HCT116 (cell line): Measurements from ENCODE around the gene CLDN9. TPM values are rescaled to one million over a fixed set of nuclear protein-coding genes. Genes with fewer than 3 reads are reported as not detected.

Experiments used
- ATAC-seq: fragments of 200-7000 bp; cut with Tn5 transposase; 2 replicates; pipeline ENCODE4 v1.9.1; 2020; ENCODE audit warnings: mild to moderate bottlenecking, moderate library complexity
- BruUV-seq: library from RNA; stranded (reverse); fragments of 400-500 nt; replicated peaks from 2 replicates; lab custom pipeline; 2021; lab: Mats Ljungman, UMichigan
- CTCF ChIA-PET: fragments of 300-600 bp; sonication (Branson Sonifier 250); formaldehyde crosslinking; loops from one replicate; lab custom pipeline; 2021; ENCODE audit warnings: antibody characterized with exemption; lab: Charles Lee
- POLR2A ChIA-PET: fragments of 300-600, 350-600 bp; sonication (Branson Sonifier 250); formaldehyde crosslinking; loops from one replicate; lab custom pipeline; 2021; ENCODE audit warnings: antibody characterized with exemption; lab: Charles Lee
- RAD21 ChIA-PET, 2 experiments: fragments of 300-600 bp; sonication (Branson Sonifier 250); formaldehyde crosslinking; loops; one replicate each; lab custom pipeline; 2023; ENCODE audit warnings: low total read pairs in 2 of 2; ENCODE audit not compliant: uncharacterized antibody in 2 of 2, unreplicated experiment in 2 of 2, low non-redundant PET in 1 of 2; lab: Charles Lee
- DNase-seq: peaks from one replicate; pipeline ENCODE4 v3.0.0-alpha.2; 2010; ENCODE audit warnings: low read depth, low spot score
- H2AFZ ChIP-seq: fragments of 200-600 bp; shearing (Covaris generic), sonication (generic); 2 replicates; pipeline ENCODE4 v1.6.1; 2017; ENCODE audit warnings: low read depth, mixed run types, mixed read lengths, antibody characterized with exemption, low read length; ENCODE audit not compliant: poor library complexity, severe bottlenecking
- H3K27ac ChIP-seq: 2 replicates; pipeline ENCODE4 v1.5.1; 2012; ENCODE audit warnings: low read depth, low read length
- H3K27me3 ChIP-seq: fragments of 200-600 bp; sonication (generic); 2 replicates; pipeline ENCODE4 v1.6.1; 2016; ENCODE audit warnings: mixed run types, low read length, mixed read lengths; ENCODE audit not compliant: insufficient read depth
- H3K36me3 ChIP-seq, 2 experiments: fragments of 200-500 bp in 1 of 2; fragments of 200-600 bp in 1 of 2; sonication (Bioruptor generic) in 1 of 2; sonication (generic) in 1 of 2; 2 replicates each; pipeline versions ENCODE4 v1.5.1 to v1.6.1; 2014 to 2016; ENCODE audit warnings: low read length in 2 of 2, inconsistent platforms in 1 of 2, mixed read lengths in 1 of 2, mixed run types in 1 of 2; ENCODE audit not compliant: insufficient read depth in 2 of 2, control insufficient read depth in 1 of 2
- H3K4me1 ChIP-seq, 2 experiments: fragments of 200-600 bp in 1 of 2; sonication (generic) in 1 of 2; 2 replicates each; pipeline versions ENCODE4 v1.5.1 to v1.6.1; 2012 to 2017; ENCODE audit warnings: low read length in 2 of 2, inconsistent platforms in 1 of 2, mild to moderate bottlenecking in 1 of 2, mixed read lengths in 1 of 2, mixed run types in 1 of 2, moderate library complexity in 1 of 2; ENCODE audit not compliant: insufficient read depth in 2 of 2, control insufficient read depth in 1 of 2
- H3K4me2 ChIP-seq: fragments of 200-600 bp; sonication (generic); 2 replicates; pipeline ENCODE4 v1.6.1; 2017; ENCODE audit warnings: mixed run types, low read length, mixed read lengths
- H3K4me3 ChIP-seq, 2 experiments: fragments of 200-600 bp in 1 of 2; sonication (generic) in 1 of 2; replicated peaks in 1 of 2; 2 replicates each; pipeline ENCODE4 v1.5.1; 2011 to 2016; ENCODE audit warnings: low read length in 2 of 2, control low read depth in 1 of 2, low read depth in 1 of 2, mild to moderate bottlenecking in 1 of 2, mixed read lengths in 1 of 2, mixed run types in 1 of 2
- H3K79me2 ChIP-seq: fragments of 200-600 bp; sonication (generic); 2 replicates; pipeline ENCODE4 v1.6.1; 2017; ENCODE audit warnings: mild to moderate bottlenecking, mixed run types, low read length, moderate library complexity, mixed read lengths; ENCODE audit not compliant: insufficient read depth
- H3K9ac ChIP-seq: fragments of 200-600 bp; sonication (generic); 2 replicates; pipeline ENCODE4 v1.6.1; 2016; ENCODE audit warnings: low read length, mixed read lengths
- H3K9me2 ChIP-seq: fragments of 200-600 bp; sonication (generic), shearing (Covaris generic); 2 replicates; pipeline ENCODE4 v1.6.1; 2017; ENCODE audit warnings: mixed run types, mild to moderate bottlenecking, moderate library complexity; ENCODE audit not compliant: insufficient read depth
- H3K9me3 ChIP-seq, 2 experiments: fragments of 200-500 bp in 1 of 2; fragments of 200-600 bp in 1 of 2; sonication (Bioruptor generic) in 1 of 2; sonication (generic) in 1 of 2; 2 replicates each; pipeline ENCODE4 v1.6.1; 2014 to 2017; ENCODE audit warnings: low read length in 2 of 2, mixed read lengths in 2 of 2, inconsistent platforms in 1 of 2, low read depth in 1 of 2, mild to moderate bottlenecking in 1 of 2, mixed run types in 1 of 2, moderate library complexity in 1 of 2; ENCODE audit not compliant: control insufficient read depth in 1 of 2, insufficient read depth in 1 of 2
- H4K20me1 ChIP-seq: fragments of 200-600 bp; sonication (generic), shearing (Covaris generic); 2 replicates; pipeline ENCODE4 v1.6.1; 2017; ENCODE audit warnings: mixed run types, mild to moderate bottlenecking, moderate library complexity; ENCODE audit not compliant: insufficient read depth
- EGR1 ChIP-seq: IDR thresholded peaks from 2 replicates; pipeline ENCODE4 v1.6.1; 2012; ENCODE audit warnings: low read depth
- POLR2A ChIP-seq: IDR thresholded peaks from 2 replicates; pipeline ENCODE4 v1.7.0; 2011; ENCODE audit warnings: borderline replicate concordance; ENCODE audit not compliant: insufficient read depth, insufficient read length; ENCODE audit errors: extremely low read depth
- YY1 ChIP-seq: IDR thresholded peaks from 2 replicates; pipeline ENCODE4 v1.6.1; 2011; ENCODE audit warnings: low read length, low read depth, moderate library complexity, mild to moderate bottlenecking; ENCODE audit not compliant: insufficient replicate concordance; ENCODE audit errors: extremely low read depth
- ZBTB33 ChIP-seq: IDR thresholded peaks from 2 replicates; pipeline ENCODE4 v1.6.1; 2011; ENCODE audit warnings: mild to moderate bottlenecking, low read length, moderate library complexity; ENCODE audit not compliant: insufficient replicate concordance; ENCODE audit errors: extremely low read depth
- intact Hi-C: fragments of 100-400 bp; cut with micrococcal nuclease; formaldehyde crosslinking; loops from 2 replicates; pipeline ENCODE4 v1.10.0; 2022
- total RNA-seq: library from RNA; stranded (reverse); gene quantifications from one replicate; pipeline ENCODE4 v1.2.1, GENCODE V29; 2021; ENCODE audit not compliant: unreplicated experiment

Gene CLDN9
- total RNA-seq, 1 experiment from 2014 or later: 0.76 TPM

GRCh38 chr16:2971985-2972784 lies 40.5 kb upstream of the CLDN9 start:
- H3K36me3 ChIP-seq: peaks cover 5 to 30% of the 10 kb centered on the region in 2 experiments; a peak in 3 of 4 replicates
- peaks cover 6% of the 10 kb centered on the region; the same call in 1 of the 2 replicates for H4K20me1 ChIP-seq
- TF ChIP-seq EGR1 (no peak), POLR2A (peak; percentile 19)
- no peak overlapping the region for H3K9ac ChIP-seq
- no peaks in the 10 kb centered on the region for H3K9me3 ChIP-seq
- intact Hi-C loops: no loop called here
- ChIA-PET POLR2A (interaction anchor here (0.9 to 1.0 kb wide), 3 partner anchors 9 to 11 kb away, joined by 3 to 5 read pairs (median 3); partner anchors contain the start of gene KREMEN2), RAD21 (no interaction called here), CTCF (interaction anchor here (1.1 kb wide), 1 partner anchor 185 kb away, joined by 3 read pairs; no protein-coding TSS in a partner anchor)
- H3K79me2 ChIP-seq: peaks cover 53% of the 10 kb centered on the region
- H3K9me2 ChIP-seq: no peaks in the 10 kb centered on the region
- H3K27ac ChIP-seq: peak overlapping the region; percentile 95; the same call in 1 of the 2 replicates
- no peaks in the 10 kb centered on the region for H3K27me3 ChIP-seq
- no peak overlapping the region for H3K4me2 ChIP-seq
- H3K4me1 ChIP-seq: peaks cover 11 to 40% of the 10 kb centered on the region in 2 experiments
- no peak overlapping the region for H2AFZ ChIP-seq
- no peak for DNase-seq
- ATAC-seq: no peak
- no peak overlapping the region for H3K4me3 ChIP-seq
- BruUV-seq: no TSS peak

GRCh38 chr16:2973093-2973492 lies 39.6 kb upstream of the CLDN9 start:
- H3K36me3 ChIP-seq: peaks cover 5 to 37% of the 10 kb centered on the region in 2 experiments; a peak in 3 of 4 replicates
- H3K9ac ChIP-seq: 0 out of 2 replicates have a peak overlapping the region, but pooled peaks have one; percentile 8
- ATAC-seq (no peak), DNase-seq (no peak)
- peaks cover 62% of the 10 kb centered on the region for H3K79me2 ChIP-seq
- H3K9me3 ChIP-seq: no peaks in the 10 kb centered on the region
- TF ChIP-seq ZBTB33 (no peak), EGR1 (no peak), YY1 (no peak)
- H3K27ac ChIP-seq: peak overlapping the region; percentile 95; the same call in 1 of the 2 replicates
- no peaks in the 10 kb centered on the region for H3K9me2 ChIP-seq
- ChIA-PET RAD21 (no interaction called here), CTCF (no interaction called here), POLR2A (interaction anchor here (1.0 kb wide), 1 partner anchor 8 kb away, joined by 3 read pairs; no protein-coding TSS in a partner anchor)
- intact Hi-C loops: no loop called here
- H3K4me3 ChIP-seq: no peak overlapping the region
- H4K20me1 ChIP-seq: peaks cover 6% of the 10 kb centered on the region; the same call in 1 of the 2 replicates
- peaks cover 9 to 34% of the 10 kb centered on the region in 2 experiments for H3K4me1 ChIP-seq
- no peak overlapping the region for H3K4me2 ChIP-seq
- no peaks in the 10 kb centered on the region for H3K27me3 ChIP-seq
- BruUV-seq: no TSS peak
- H2AFZ ChIP-seq: no peak overlapping the region
